Activated gamma-delta T cell treated with Interleukin-2 at 50 U/mL for 16 hours (primary cell): ENCODE results near the gene NKD1.

Source experiments
- DNase-seq: peaks from one replicate; pipeline ENCODE4 v3.0.0-alpha.2; 2020

Gene NKD1

DNA sequence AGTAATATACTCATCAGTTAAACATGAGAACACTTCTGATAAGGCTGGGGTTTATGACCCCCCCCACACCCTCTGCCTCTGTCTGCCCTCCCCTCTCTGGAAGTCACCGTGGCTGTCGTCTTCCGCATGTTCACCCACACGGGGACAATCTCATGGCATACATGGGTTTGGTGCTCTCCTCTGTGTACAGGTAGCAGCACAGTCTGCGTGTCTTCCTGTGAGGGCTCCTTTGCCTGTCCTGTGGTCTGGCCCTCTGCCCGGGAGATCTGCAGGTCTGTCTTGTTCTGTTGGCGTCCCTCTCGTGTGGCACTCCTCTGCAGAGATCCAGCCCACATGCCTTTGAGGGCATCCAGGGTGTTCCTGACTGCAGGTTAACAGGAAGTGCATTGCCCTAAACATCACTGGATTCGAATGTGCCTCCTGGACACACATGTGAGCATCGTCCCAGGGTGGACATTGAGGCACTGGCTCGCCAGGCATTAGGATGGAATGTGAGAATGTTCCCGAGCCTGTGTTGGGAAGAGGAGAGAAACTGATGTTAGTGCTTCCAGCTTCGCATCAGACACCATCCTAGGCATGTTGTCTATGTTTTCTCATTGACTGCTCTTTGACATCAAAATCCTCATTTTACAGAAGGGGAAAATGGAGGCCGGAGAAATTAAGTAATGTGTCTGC, 54.5 kb downstream of the NKD1 start:
- DNase-seq, result peak; percentile 53

GRCh38 chr16:50603206-50604064, 55.2 kb downstream of the NKD1 start:
- no peak for DNase-seq

GRCh38 chr16:50604065-50604418, 55.8 kb downstream of the NKD1 start:
- no peak for DNase-seq

- no peak for DNase-seq
Observed at GRCh38 chr16:50604610-50605009, 56.4 kb downstream of the NKD1 start.

DNA sequence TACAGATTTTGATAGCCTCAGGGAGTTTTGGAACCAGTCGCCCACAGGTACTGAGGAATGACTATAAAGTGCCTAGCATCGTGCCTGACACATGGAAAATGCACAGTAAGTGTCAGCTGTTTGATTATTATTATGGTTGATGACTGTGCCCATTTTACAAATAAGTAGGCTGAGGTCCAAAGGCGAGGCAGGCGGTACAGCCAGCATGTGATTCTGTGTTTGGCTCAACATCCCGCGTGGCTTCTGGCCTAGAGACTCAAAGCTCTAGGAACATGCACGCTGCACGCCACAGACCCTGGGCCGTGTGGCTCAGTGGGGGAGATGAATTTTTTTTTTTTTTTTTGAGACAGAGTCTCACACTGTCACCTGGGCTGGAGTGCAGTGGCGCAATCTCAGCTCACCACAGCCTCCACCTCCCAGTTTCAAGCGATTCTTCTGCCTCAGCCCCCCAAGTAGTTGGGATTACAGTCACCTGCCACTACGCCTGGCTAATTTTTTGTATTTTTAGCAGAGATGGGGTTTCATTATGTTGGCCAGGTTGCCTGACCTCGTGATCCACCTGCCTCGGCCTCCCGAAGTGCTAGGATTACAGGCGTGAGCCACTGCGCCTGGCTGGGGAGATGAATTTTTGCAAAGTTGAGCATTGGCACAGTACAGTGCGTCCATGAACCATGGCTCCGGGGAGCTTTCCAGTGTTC, 57.7 kb downstream of the NKD1 start:
- no peak for DNase-seq

GRCh38 chr16:50606431-50607050, 58.3 kb downstream of the NKD1 start:
- no peak for DNase-seq

DNA sequence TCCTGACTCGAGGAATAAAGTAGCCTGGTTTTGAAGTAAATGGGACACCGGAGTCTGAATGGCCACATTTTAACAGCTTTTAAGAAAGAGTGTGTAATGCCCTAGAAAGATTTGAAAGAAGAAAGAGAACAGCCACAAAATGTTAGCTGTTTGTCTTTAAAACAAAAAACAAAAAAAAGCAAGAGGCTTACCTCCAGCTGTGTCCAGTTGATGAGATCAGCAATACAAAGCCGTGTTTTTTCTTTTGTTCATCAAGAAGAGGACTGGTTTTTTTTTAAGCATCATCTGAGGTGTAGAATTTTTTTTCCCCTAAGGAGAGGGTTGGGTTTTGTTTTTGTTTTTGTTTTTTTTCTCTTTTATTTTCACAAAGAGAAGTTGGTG, 58.8 kb downstream of the NKD1 start:
- no peak for DNase-seq

- DNase-seq, result no peak
Observed at GRCh38 chr16:50607447-50607846, 59.3 kb downstream of the NKD1 start.

DNA sequence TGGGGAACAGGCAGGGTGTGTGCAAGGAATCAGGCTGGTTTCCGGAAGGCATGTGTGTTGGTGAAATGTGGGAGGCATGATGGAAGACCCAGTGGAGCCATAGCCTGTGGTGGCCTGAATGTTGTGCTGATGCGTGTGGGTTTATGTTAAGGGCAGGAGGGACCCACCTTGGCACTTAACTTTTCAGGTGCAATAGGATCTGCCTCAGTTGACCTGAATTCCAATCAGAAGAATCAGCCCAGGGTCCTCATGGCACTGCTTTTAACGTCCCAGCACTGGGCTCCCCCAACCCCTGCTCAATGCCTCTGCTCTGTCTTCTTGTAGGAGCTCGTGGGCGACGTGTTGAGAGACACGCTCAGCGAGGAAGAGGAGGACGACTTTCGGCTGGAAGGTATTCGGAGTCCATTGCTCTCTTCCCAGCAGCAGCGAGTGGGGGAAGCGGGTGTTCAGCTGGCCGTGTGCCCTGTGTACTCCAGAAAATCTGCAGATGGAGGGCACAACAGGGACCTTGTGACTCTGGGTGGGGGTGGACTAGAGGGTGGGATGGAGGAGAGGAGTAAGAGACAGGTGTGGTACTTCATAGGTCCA, 59.9 kb downstream of the NKD1 start:
- DNase-seq, result no peak

- DNase-seq, result no peak
Observed at GRCh38 chr16:50609049-50609448, 60.9 kb downstream of the NKD1 start.

DNA sequence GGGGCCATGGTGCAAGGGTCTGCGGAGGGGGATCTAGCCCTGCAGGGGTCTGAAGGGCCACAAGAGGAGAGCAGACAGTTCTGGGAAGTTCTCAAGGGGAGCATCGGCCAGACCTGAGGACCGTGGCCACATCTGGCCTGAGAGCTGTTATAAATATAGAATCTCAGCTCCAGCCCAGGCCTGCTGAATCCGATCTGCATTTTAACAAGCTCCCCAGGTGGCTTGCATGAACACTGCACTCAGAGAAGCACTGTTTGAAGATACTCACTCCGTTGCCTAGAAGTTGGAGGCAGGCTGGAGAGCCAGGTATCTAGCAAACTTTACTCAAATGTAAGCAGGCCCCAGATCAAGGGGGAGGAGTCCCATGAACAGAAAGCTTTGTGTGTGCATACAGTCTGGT, 61.3 kb downstream of the NKD1 start:
- DNase-seq, result no peak

DNA sequence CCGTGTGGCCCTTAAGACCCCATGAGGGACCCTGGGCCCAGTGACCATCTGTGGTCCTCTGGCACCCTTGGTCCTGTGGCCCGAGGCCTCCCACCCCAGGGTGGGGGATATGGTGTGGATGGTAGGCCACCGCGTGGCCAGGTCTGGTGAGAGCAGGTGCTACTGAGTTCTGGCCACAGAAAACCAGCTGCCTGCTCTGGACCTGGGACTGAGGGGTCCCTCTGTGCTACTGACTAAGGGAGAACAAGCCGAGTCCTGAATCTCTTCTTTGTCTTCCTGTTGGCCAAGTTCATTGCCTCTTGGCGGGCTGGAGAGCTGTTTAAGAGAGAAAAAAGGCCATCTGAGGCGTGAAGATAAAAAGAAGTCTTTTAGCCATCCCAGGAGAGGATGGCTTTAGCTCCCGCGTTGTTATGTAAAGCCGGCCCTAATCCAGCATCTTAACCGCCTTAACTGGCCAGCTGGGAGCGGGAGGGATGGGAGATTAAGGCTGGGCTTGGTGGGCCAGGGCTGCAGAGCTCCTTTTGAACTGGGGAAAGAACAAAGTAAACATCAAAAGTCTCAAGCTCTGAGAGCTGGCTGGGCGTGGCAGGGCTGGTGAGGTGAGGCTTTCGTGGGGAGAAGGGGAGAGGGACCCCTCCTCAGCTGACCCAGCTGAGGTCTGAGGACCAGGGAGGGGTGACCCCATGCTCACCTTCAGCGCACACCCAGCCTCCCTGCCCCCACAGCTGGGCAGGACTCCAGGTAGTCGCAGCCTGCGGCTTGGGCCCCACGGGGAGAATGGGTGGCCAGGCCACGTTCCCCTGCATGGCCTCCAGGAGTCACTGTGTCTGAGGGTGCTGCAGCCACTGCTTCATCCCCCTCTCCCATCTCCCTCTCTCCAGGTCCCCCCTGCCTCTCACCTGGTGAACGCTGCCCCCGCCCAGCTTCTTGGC, 62.4 kb downstream of the NKD1 start:
- no peak for DNase-seq

- DNase-seq, result no peak
Observed at GRCh38 chr16:50611332-50611934, 63.2 kb downstream of the NKD1 start.

- DNase-seq, result no peak
Observed at GRCh38 chr16:50611995-50612848, 64.0 kb downstream of the NKD1 start.

- DNase-seq, result no peak
Observed at GRCh38 chr16:50612849-50613198, 64.6 kb downstream of the NKD1 start.

DNA sequence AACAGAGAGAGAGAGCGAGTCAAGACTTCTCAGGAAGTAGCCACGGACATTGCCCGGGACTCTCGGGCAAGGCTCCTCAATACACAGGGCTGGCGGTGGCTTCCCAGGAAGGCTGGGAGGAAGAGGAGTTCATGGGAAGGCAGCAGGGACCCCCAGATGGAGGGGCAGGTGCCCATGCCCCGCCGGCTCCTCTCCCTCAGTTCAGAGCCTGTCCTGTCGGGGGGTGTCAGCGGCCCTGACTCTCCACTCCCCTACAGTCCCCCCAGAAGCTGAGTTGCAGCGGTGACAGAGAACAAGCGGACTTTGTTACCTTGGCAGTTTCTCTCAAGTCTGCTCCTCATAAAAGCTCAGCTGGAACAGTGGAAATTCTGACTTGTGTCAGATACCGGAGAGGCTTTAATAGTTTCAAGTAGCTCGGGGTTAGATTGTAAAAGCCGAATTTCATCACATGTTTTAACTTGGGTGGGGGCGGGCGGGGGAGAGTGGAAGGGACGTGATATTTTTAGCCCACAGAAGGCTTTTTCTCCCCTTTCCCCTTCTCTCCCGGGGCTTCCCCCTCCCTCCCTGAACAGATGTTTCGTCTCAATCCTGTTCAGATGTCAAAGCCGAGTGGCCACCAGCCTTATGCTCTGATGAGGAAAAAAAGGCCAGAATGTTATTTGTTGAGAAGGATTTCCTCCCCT, 65.2 kb downstream of the NKD1 start:
- DNase-seq, result no peak

- no peak for DNase-seq
Observed at GRCh38 chr16:50613964-50614474, 65.8 kb downstream of the NKD1 start.

DNA sequence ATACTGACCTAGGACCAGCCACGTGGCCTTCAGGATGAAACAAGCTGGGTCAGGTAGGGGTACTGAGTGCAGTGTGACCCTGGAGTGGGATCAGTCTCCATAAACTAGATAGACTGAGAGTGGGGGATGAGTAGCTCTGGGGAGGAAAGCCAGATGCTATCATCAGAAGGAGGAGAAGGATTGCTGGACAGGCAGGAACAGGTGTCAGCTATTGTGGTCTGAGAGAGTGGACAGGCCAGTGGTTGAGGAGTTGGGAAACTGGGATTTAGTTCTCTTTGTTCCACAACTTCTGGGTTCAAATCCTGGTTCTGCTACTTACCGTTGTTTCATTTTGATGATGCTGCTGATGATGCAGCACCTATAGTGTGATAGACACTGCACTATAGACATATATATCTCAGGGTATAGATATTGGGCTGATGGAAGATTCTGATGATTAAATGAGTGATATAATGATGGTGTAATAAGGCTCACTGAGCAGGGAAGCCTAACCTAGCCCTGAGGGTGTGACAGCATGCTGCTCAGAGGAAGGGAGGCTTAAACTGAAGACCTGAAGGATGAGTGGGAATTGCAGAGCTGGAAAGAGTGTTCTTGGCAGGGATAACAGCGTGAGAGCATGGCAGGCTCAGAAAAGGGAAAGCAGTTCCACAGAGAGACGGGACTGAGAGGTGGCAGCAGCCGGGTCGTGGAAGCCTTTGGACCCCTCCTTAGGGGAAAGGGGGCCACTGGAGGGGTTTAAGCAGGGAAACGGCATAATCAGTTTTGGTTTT, 66.9 kb downstream of the NKD1 start:
- no peak for DNase-seq

- no peak for DNase-seq
Observed at GRCh38 chr16:50615891-50616290, 67.7 kb downstream of the NKD1 start.
